Parathyroid adenoma (tissue), 2 donors: Measurements from ENCODE around the gene LY6G5B.
A peak's percentile ranks its signal among the peaks of the same experiment; 100 is the strongest.

Experiments
- H2AFZ ChIP-seq: fragments of 300-600 bp; sonication (generic); one replicate; pipeline ENCODE4 v1.7.0; 2017; ENCODE audit warnings: antibody characterized with exemption, mild to moderate bottlenecking
- H3K27ac ChIP-seq: fragments of 300-600 bp; sonication (generic); one replicate; pipeline ENCODE4 v1.7.0; 2017
- H3K27me3 ChIP-seq: fragments of 300-600 bp; sonication (generic); one replicate; pipeline ENCODE4 v1.7.0; 2017; ENCODE audit warnings: low read length; ENCODE audit not compliant: control insufficient read depth, insufficient read depth
- H3K36me3 ChIP-seq: fragments of 300-600 bp; sonication (generic); one replicate; pipeline ENCODE4 v1.7.0; 2017; ENCODE audit warnings: low read length; ENCODE audit not compliant: control insufficient read depth, insufficient read depth
- H3K4me1 ChIP-seq: fragments of 300-600 bp; sonication (generic); one replicate; pipeline ENCODE4 v1.7.0; 2017; ENCODE audit warnings: control low read depth
- H3K4me2 ChIP-seq: fragments of 300-600 bp; sonication (generic); one replicate; pipeline ENCODE4 v1.7.0; 2017; ENCODE audit warnings: low read length
- H3K4me3 ChIP-seq: fragments of 300-600 bp; sonication (generic); one replicate; pipeline ENCODE4 v1.7.0; 2017; ENCODE audit warnings: low read depth, low read length
- H3K79me2 ChIP-seq: fragments of 300-600 bp; sonication (generic); one replicate; pipeline ENCODE4 v1.7.0; 2017; ENCODE audit warnings: control low read depth
- H3K9ac ChIP-seq: fragments of 300-600 bp; sonication (generic); one replicate; pipeline ENCODE4 v1.7.0; 2017; ENCODE audit warnings: mild to moderate bottlenecking
- H3K9me3 ChIP-seq: fragments of 300-600 bp; sonication (generic); one replicate; pipeline ENCODE4 v1.7.0; 2017; ENCODE audit warnings: low read length; ENCODE audit not compliant: control insufficient read depth
- CTCF ChIP-seq: fragments of 300-600 bp; sonication (generic); IDR thresholded peaks from one replicate; pipeline ENCODE4 v1.7.0; 2017; ENCODE audit warnings: antibody characterized with exemption, mild to moderate bottlenecking
- donor health status: primary hyperparathyroidism.

LY6G5B gene

DNA sequence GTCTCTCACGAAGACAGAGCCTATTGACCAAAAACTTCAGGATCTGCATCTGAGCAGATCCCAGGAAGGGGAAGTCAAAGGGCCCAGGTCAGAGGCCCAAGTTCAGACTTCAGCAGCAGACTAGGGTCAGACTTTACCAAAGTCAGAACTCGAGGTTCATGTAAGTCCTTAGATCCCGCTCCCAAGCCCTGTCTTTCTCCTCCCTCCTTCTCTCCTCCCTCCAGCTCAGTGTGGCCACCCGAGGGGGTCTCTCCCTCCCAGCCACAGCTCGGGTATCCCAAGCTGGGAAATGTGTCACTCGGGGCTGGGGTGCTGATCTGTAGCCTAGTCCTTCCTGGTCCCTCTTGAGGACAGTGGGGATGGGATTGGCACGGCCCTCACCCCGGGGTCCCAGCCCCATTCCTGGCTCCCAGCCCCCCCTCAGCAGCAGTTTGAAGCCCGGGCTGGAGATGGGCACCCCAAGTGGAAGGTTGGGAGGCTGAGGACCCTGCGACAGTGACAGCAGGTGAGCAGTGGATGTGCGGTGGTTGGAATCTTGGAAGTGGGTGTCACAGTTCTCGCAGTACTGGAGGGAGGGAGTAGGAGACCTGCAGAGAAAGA is 7.6 kb upstream of the LY6G5B start:
- H3K4me3 ChIP-seq: no peak overlapping the region
- no peak overlapping the region for H2AFZ ChIP-seq
- peaks cover 43% of the 10 kb centered on the region for H3K79me2 ChIP-seq
- H3K36me3 ChIP-seq: no peaks in the 10 kb centered on the region
- H3K9me3 ChIP-seq: no peaks in the 10 kb centered on the region
- no peak for TF ChIP-seq CTCF
- H3K27ac ChIP-seq: no peak overlapping the region
- peaks cover 15% of the 10 kb centered on the region for H3K4me1 ChIP-seq
- H3K4me2 ChIP-seq: no peak overlapping the region
- no peaks in the 10 kb centered on the region for H3K27me3 ChIP-seq
- H3K9ac ChIP-seq: no peak overlapping the region

GRCh38 chr6:31663126-31663960 is 6.4 kb upstream of the LY6G5B start:
- Histone ChIP-seq H3K9ac (no peak overlapping the region), H3K4me1 (peaks cover 15% of the 10 kb centered on the region), H3K36me3 (no peaks in the 10 kb centered on the region), H3K4me2 (peak overlapping the region; percentile 99), H3K27me3 (no peaks in the 10 kb centered on the region), H3K4me3 (peak overlapping the region; percentile 99), H3K79me2 (peaks cover 35% of the 10 kb centered on the region), H3K27ac (peak overlapping the region; percentile 99), H3K9me3 (no peaks in the 10 kb centered on the region), H2AFZ (no peak overlapping the region)
- no peak for TF ChIP-seq CTCF

DNA sequence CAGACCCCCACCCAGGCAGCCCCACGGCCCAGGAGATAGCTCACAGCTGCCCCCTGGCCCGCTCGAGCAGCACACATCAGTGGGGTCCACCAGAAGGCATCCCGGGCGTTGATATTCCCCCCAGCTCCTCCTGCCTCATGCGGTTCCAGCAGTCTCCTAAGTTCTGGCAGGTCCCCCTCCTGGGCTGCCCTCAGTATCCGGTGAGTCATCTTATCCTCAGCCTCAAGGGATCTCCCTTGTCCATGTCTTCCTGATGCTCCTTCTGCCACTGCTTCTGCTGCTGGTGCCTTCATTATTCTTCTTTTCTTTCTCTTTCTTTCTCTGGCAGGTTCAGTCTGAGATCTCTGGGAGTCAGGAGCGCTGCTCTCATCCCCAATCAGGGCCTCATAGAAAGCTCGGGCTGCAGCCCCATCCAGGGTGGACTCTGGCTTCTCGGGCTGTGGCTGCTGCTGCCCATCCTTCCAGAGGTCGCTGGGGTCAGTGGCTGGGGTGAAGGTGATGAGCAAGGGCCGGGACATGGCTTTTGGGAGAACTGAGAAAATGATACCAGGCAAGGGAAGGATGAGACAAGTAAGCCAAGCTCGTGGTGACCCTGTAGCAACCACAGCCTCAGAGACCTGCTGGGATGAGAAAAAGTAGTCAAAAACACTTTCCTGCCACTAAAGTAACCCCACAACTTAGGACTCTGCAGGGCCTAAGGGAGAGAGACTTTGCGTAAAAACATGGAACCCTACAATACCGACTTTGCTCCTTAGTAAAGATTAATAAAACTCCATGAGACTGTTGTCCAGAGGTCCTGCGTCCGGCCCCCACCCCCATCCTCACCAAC is 5.6 kb upstream of the LY6G5B start:
- Histone ChIP-seq H3K27me3 (no peaks in the 10 kb centered on the region), H3K4me1 (peaks cover 12% of the 10 kb centered on the region), H3K27ac (peak overlapping the region; percentile 99), H3K4me2 (peak overlapping the region; percentile 99), H3K9ac (no peak overlapping the region), H3K36me3 (no peaks in the 10 kb centered on the region), H2AFZ (peak overlapping the region; percentile 92), H3K9me3 (no peaks in the 10 kb centered on the region), H3K79me2 (peaks cover 30% of the 10 kb centered on the region), H3K4me3 (peak overlapping the region; percentile 99)
- TF ChIP-seq CTCF: no peak

- Histone ChIP-seq H3K9ac (peak within 1 kb of the TSS; percentile 38), H3K79me2 (peaks cover 22% of the 10 kb centered on the region), H3K4me1 (peaks cover 12% of the 10 kb centered on the region), H3K4me3 (peak within 1 kb of the TSS; percentile 99), H3K36me3 (no peaks in the 10 kb centered on the region), H3K27me3 (no peaks in the 10 kb centered on the region), H3K4me2 (peak within 1 kb of the TSS; percentile 99), H2AFZ (peak within 1 kb of the TSS; percentile 92), H3K9me3 (no peaks in the 10 kb centered on the region), H3K27ac (peak within 1 kb of the TSS; percentile 99)
- no peak for TF ChIP-seq CTCF
Measured at GRCh38 chr6:31664790-31665500, 4.8 kb upstream of the LY6G5B start, which contains the start of gene GPANK1. Gene GPANK1 (minus strand): TSS chr6:31664997. CDS start chr6:31664478, 519 bp downstream.
